NCI-H2196 (cell line): ENCODE measurements around the gene CLIP3.
"Not testable (repeated sequence)": the region's sequence is repeated elsewhere in the genome, so short reads cannot be mapped to it uniquely, and the experiment has no call there.

Source experiments
- DNase-seq: peaks from one replicate; lab custom pipeline; 2025; ENCODE audit not compliant: unreplicated experiment; lab: John Stamatoyannopoulos, UW

CLIP3 gene, protein sequence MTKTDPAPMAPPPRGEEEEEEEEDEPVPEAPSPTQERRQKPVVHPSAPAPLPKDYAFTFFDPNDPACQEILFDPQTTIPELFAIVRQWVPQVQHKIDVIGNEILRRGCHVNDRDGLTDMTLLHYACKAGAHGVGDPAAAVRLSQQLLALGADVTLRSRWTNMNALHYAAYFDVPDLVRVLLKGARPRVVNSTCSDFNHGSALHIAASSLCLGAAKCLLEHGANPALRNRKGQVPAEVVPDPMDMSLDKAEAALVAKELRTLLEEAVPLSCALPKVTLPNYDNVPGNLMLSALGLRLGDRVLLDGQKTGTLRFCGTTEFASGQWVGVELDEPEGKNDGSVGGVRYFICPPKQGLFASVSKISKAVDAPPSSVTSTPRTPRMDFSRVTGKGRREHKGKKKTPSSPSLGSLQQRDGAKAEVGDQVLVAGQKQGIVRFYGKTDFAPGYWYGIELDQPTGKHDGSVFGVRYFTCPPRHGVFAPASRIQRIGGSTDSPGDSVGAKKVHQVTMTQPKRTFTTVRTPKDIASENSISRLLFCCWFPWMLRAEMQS

DNA sequence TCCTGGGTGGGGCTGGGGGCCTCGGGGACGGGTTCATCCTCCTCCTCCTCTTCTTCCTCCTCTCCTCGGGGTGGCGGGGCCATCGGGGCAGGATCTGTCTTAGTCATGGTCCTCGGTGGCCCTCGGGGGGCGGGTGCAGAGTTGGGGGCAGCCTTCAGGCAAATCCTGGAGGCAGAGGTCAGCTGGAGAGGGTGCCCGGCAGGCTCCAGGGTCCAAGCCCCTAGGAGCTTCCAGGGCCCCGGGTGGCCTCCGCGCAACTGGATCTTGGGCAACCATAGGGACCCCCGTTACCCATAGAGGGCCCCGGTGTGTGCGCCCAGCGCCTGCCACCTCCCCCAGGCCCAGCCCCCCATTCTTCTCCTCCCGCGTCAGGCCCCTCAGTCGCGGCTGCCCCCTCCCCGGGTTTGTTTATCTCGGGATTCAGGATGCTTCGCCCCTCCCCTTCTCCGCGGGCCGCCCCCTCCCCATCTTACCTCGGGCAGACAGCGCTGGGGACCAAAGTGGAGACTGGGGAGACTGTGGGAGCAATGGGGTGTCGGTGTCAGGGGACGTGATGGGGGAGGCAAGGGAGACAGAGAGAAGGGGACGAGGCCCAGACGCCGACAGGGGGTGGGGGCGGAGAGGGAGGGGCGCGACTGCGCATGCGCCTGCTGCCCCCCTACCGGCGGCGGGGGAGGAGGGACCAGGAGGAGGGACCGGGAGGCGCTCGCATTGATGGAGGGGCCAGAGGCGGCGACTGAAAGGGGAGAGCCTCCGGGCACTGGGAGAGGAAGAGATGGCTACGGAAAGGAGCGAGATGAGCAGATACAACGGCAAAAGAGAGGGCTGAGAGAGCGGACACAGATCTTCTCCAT lies at the start of gene CLIP3:
TSS of gene CLIP3 (minus strand) at position 623 of the 854 bp plus-strand sequence. CDS start at position 107, 516 bp downstream.
- DNase-seq, result peak; percentile 73

DNA sequence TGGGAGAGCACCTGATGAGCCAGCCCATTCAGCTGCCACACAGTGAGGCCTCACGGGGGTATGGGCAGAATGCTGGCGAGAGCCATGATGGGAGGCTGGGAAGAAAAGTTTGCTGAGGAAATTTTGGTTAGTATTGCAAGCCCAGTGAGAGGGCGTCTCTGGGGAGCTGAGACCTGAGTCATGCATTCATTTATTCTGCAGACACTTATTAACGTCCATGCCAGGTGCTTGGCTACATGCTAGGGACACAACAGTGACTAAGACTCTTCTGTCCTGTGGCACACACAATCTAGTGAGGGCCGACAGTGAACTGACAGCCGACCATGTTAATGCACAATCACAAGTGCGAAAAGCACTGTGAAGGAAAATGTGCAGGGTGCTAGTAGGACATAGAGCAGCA lies 49.2 kb upstream of the CLIP3 start:
- no peak for DNase-seq

DNA sequence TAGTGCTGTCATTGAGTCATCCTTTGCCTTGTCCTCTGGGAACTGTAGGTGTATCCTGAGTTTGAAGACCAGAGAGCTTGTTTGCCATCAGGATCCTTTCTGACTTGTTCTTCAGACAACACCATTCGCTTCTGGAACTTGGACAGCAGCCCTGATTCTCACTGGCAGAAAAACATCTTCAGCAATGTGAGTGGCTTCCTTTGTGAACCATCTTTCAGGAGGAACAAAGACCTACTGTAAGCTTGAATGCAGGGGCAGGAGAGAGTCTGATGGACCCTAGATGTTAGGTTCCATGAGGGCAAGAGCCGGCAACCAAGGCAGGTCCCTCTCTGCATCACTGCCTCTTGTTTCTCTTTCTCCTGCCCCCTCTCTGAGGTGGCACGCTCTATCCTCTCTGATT lies 48.7 kb upstream of the CLIP3 start:
- no peak for DNase-seq

DNA sequence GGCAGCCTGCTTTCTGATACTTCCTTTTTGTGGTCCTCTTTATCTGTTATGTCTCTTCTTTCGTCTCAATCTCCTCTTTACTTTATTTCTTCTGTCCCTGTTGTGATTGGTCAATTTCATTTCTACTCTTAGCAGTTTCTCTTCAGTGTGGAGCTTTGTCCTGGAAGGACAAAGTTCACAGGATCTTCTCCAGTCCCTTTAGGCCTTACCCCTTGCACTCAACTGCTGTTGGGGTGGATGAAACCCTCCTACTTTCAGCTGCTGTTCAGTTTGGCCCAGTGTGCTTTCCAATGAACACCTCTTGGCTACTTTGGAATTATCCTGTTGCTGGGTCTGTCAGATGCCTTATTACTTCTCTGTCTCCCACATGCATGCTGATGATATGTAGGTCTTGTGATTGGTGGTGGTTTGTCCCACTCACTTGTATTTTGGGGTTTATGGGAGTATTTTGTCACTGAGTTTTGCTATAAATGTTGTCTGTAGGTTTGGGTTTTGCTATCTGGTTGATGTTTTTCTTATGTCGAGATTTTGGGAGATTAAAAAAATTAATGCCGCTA lies 46.8 kb upstream of the CLIP3 start:
- DNase-seq, result no peak

DNA sequence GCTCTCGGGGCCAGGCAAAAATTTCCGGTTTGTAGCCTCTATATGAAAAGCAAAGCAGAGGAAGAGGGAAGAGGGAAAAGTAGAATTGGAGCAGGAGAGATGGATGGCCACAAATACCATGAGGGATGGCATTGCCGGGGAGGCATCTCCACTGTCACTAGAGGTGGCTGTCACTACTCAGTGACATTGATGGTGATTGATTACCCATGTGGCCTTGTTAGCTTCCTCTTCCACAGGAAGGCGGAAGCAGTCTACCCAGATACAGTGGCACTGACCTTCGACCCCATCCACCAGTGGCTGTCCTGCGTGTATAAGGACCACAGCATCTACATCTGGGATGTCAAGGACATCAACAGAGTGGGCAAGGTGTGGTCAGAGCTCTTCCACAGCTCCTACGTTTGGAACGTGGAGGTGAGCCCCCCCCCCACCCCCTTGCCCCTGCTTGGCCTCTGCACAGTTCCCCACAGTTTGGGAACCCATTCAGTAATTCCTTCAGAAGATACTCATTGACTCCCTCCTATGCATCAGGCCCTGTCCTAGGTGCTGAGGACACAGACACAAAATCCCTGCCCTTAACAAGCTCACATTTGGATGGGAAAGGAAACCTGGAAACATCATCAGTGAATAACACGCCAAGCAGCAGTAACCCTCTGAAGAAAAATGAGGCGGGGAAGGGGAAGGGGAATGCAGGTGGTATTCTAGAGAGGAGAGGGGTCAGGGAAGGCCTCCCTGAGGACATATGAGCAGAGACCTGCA lies 40.6 kb upstream of the CLIP3 start:
- no peak for DNase-seq

GRCh38 chr19:36072081-36072480 lies 39.4 kb upstream of the CLIP3 start:
- DNase-seq, result no peak

- not testable (repeated sequence) for DNase-seq
Observed at GRCh38 chr19:36068810-36069499, 36.3 kb upstream of the CLIP3 start.

GRCh38 chr19:36067681-36068080 lies 35.0 kb upstream of the CLIP3 start:
- DNase-seq, result no peak

GRCh38 chr19:36064826-36065225 lies 32.2 kb upstream of the CLIP3 start:
- no peak for DNase-seq

GRCh38 chr19:36061367-36061766 lies 28.7 kb upstream of the CLIP3 start:
- no peak for DNase-seq

GRCh38 chr19:36060430-36060829 lies 27.8 kb upstream of the CLIP3 start:
- peak; percentile 48 for DNase-seq

GRCh38 chr19:36059180-36059910 lies 26.7 kb upstream of the CLIP3 start:
- peak; percentile 36 for DNase-seq

DNA sequence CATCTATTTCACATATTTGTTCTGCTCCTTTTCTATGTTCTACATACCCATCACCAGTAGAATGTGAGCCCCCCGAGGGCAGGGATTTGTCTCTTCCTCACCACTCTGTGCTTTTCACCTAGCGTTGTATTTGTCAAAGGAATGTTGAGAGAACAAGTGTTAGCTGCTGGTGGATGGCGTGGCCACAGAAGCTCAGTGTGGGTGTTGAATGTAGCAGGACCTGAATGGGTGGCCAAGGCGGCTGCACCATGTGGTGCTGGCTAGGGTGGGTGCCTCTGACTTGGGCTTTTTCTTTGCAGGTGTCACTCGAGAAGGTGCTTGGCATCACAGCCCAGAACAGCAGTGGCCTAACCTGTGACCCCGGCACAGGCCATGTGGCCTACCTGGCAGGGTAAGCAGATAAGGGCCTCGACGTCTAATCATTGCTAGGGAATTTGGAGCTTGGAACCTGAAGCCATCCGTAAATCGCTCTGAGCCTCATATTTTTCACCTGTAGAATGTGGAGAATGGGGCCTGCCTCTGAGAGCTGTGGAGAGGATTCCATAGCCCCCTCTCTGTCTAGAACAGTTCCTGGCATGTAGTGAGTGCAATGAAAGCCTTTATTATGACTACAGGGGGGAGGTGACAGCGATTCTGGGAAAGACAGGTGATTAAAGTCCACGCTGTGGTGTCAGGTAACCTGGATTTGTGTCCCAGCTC lies 26.0 kb upstream of the CLIP3 start:
- DNase-seq, result peak; percentile 47

GRCh38 chr19:36054733-36055686 lies 22.3 kb upstream of the CLIP3 start, which contains the start of gene WDR62:
WDR62 (plus strand) TSS chr19:36054897; CDS start chr19:36054972, 75 bp downstream.
- peak; percentile 97 for DNase-seq

DNA sequence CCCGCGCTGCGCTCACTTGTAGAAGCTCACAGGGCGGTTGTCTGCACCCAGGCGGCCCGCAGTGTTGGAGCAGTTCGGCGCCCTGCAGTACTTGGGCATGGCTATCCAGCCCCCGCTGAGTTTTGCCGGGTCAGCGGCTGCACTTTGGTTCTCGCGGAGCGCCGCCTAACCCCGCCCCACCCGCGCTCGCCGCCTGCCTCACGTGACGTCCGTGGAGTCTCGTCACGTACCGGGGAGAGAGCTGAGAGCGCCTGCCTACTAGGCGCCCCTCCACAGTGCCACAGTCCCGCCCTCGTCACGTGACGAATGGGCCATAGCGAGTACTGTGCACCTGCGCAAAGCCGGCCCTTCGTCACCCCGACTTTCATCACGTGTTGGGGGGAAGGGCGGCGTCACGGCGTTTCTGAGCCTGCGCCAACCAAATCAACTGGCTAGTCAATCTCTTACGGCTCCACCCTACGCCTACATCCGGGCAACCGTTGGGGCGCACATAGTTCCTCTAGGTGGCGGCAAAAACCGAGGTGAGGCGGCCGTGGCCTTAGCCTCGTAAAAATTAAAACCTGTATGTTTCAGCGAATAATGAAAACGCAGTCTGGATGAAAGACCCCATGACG lies 21.6 kb upstream of the CLIP3 start, which contains the start of gene THAP8:
TSS of gene THAP8 (minus strand) at position 167 of the 614 bp plus-strand sequence. CDS start at position 99, 68 bp downstream.
- peak; percentile 98 for DNase-seq

DNA sequence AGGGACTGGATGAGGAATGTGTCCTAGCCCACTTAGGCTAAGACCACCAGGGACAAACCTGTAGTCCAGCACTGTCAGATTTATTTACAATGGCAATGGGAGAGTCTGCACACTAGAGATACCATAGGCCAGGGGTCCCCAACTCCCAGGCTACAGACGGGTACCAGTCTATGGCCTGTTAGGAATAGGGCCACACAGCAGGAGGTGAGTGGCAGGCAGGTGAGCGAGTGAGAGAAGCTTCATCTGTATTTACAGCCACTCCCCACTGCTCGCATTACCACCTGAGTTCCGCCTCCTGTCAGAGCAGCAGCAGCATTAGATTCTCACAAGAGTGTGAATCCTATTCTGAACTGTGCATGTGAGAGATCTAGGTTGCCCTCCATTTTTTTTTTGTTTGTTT lies 19.0 kb upstream of the CLIP3 start:
- peak; percentile 40 for DNase-seq

- DNase-seq, result no peak
Observed at GRCh38 chr19:36051236-36051635, 18.6 kb upstream of the CLIP3 start.
